Measurements from ENCODE around the gene APP.

Gene APP

GRCh38 chr21:26106562-26106961 lies 64.0 kb downstream of the APP start:
- Histone ChIP-seq H4K20me1 (ENCODE audit: low read depth, low read length) (no peaks in the 10 kb centered on the region), H3K36me3 (ENCODE audit: low read length) (no peaks in the 10 kb centered on the region), H3F3A (ENCODE audit: insufficient read depth) (no peaks in the 10 kb centered on the region), H3K9me3 (ENCODE audit: insufficient read depth, low read length) (no peaks in the 10 kb centered on the region), H3K4me2 (ENCODE audit: low read depth, low read length, poor library complexity, severe bottlenecking) (no peak overlapping the region), H3K9ac (ENCODE audit: low read length) (no peak overlapping the region), H2AFZ (ENCODE audit: low read depth, low read length, severe bottlenecking) (no peak overlapping the region), H3K9me2 (replicated peaks; ENCODE audit: insufficient read depth, low read length) (no peaks in the 10 kb centered on the region), H3K4me3 (ENCODE audit: insufficient read depth, low read length, poor library complexity, severe bottlenecking) (no peak overlapping the region), H3K27me3 (ENCODE audit: low read length) (no peaks in the 10 kb centered on the region), H3K79me2 (ENCODE audit: insufficient read depth, low read length) (no peaks in the 10 kb centered on the region), H3K27ac (ENCODE audit: low read depth, low read length) (no peak overlapping the region)
- TF ChIP-seq CTCF (IDR thresholded peaks at IDR 0.05; ENCODE audit: insufficient read depth, low read length, poor library complexity, severe bottlenecking) (no peak), EZH2phosphoT487 (conservative IDR thresholded peaks at IDR 0.05; ENCODE audit: low read length) (no peak)

GRCh38 chr21:26105819-26106218 lies 64.8 kb downstream of the APP start:
- H3K27ac ChIP-seq (ENCODE audit: low read depth, low read length): no peak overlapping the region
- H3K27me3 ChIP-seq (ENCODE audit: low read length): no peaks in the 10 kb centered on the region
- no peaks in the 10 kb centered on the region for H3K36me3 ChIP-seq (ENCODE audit: low read length)
- H3K4me2 ChIP-seq (ENCODE audit: low read depth, low read length, poor library complexity, severe bottlenecking): no peak overlapping the region
- no peak for TF ChIP-seq EZH2phosphoT487 (conservative IDR thresholded peaks at IDR 0.05; ENCODE audit: low read length)
- no peak for TF ChIP-seq CTCF (IDR thresholded peaks at IDR 0.05; ENCODE audit: insufficient read depth, low read length, poor library complexity, severe bottlenecking)
- H3K9me3 ChIP-seq (ENCODE audit: insufficient read depth, low read length): no peaks in the 10 kb centered on the region
- H3K9ac ChIP-seq (ENCODE audit: low read length): no peak overlapping the region
- no peaks in the 10 kb centered on the region for H3K9me2 ChIP-seq (replicated peaks; ENCODE audit: insufficient read depth, low read length)
- H3F3A ChIP-seq (ENCODE audit: insufficient read depth): no peaks in the 10 kb centered on the region
- H2AFZ ChIP-seq (ENCODE audit: low read depth, low read length, severe bottlenecking): no peak overlapping the region
- no peaks in the 10 kb centered on the region for H3K79me2 ChIP-seq (ENCODE audit: insufficient read depth, low read length)
- no peaks in the 10 kb centered on the region for H4K20me1 ChIP-seq (ENCODE audit: low read depth, low read length)
- no peak overlapping the region for H3K4me3 ChIP-seq (ENCODE audit: insufficient read depth, low read length, poor library complexity, severe bottlenecking)

- Histone ChIP-seq H3K9ac (ENCODE audit: low read length) (no peak overlapping the region), H3K9me3 (ENCODE audit: insufficient read depth, low read length) (no peaks in the 10 kb centered on the region), H3K27me3 (ENCODE audit: low read length) (no peaks in the 10 kb centered on the region), H3K27ac (ENCODE audit: low read depth, low read length) (no peak overlapping the region), H3K9me2 (replicated peaks; ENCODE audit: insufficient read depth, low read length) (no peaks in the 10 kb centered on the region), H3K36me3 (ENCODE audit: low read length) (no peaks in the 10 kb centered on the region), H3K79me2 (ENCODE audit: insufficient read depth, low read length) (no peaks in the 10 kb centered on the region), H2AFZ (ENCODE audit: low read depth, low read length, severe bottlenecking) (no peak overlapping the region), H4K20me1 (ENCODE audit: low read depth, low read length) (no peaks in the 10 kb centered on the region), H3F3A (ENCODE audit: insufficient read depth) (no peaks in the 10 kb centered on the region), H3K4me2 (ENCODE audit: low read depth, low read length, poor library complexity, severe bottlenecking) (no peak overlapping the region), H3K4me3 (ENCODE audit: insufficient read depth, low read length, poor library complexity, severe bottlenecking) (no peak overlapping the region)
- TF ChIP-seq CTCF (IDR thresholded peaks at IDR 0.05; ENCODE audit: insufficient read depth, low read length, poor library complexity, severe bottlenecking) (no peak), EZH2phosphoT487 (conservative IDR thresholded peaks at IDR 0.05; ENCODE audit: low read length) (no peak)
Measured at GRCh38 chr21:26100573-26100972, 70.0 kb downstream of the APP start.
